K562 (cell line): Measurements from ENCODE around the gene EXOC3L1. TPM values are rescaled to one million over a fixed set of nuclear protein-coding genes. Genes with fewer than 3 reads are reported as not detected.

Experiments used
- ATAC-seq: fragments of 200-7000 bp; cut with Tn5 transposase; 3 replicates; pipeline ENCODE4 v1.9.1; 2020; ENCODE audit warnings: moderate library complexity
- BruUV-seq: library from RNA; stranded (reverse); fragments of 400-500 nt; replicated peaks from 2 replicates; lab custom pipeline; 2021; lab: Mats Ljungman, UMichigan
- CTCF ChIA-PET: fragments of 300-600 bp; formaldehyde crosslinking; extraction: SDS; loops from one replicate; lab custom pipeline; 2021; ENCODE audit warnings: low intra/inter-chr PET ratio; lab: Yijun Ruan, JAX
- POLR2A ChIA-PET: fragments of 300-600, 350-650 bp; sonication (Branson Sonifier 250); formaldehyde crosslinking; extraction: SDS; loops from one replicate; lab custom pipeline; 2021; ENCODE audit warnings: antibody characterized with exemption, inconsistent platforms; lab: Yijun Ruan, JAX
- DNase-seq, 4 experiments: peaks; one replicate each; pipeline versions ENCODE4 v3.0.0 to v3.0.0-alpha.2; 2011 to 2018; ENCODE audit warnings: low spot score in 3 of 4, mixed read lengths in 3 of 4; ENCODE audit errors: extremely low read depth in 1 of 4
- FAIRE-seq: peaks from 2 replicates; lab custom pipeline; 2011; peaks lifted over from hg19 to GRCh38; lab: Jason Lieb, UNC
- H2AFZ ChIP-seq: 2 replicates; pipeline ENCODE4 v1.6.0; 2011; ENCODE audit warnings: low read depth, low read length, control low read depth, inconsistent platforms
- H3K27ac ChIP-seq: fragments of 200-600 bp; 3 replicates; pipeline ENCODE4 v1.8.0; 2011; ENCODE audit warnings: low read depth, mild to moderate bottlenecking, control low read depth, inconsistent platforms, low read length, moderate library complexity, mixed read lengths; ENCODE audit errors: extremely low read depth
- H3K27me3 ChIP-seq, 2 experiments: fragments of 300-600 bp in 1 of 2; 2 replicates in 1 of 2; 3 replicates in 1 of 2; pipeline versions ENCODE4 v1.6.0 to v1.8.0; 2011; ENCODE audit warnings: inconsistent platforms in 2 of 2, low read length in 2 of 2, mild to moderate bottlenecking in 1 of 2, mixed read lengths in 1 of 2, moderate library complexity in 1 of 2; ENCODE audit not compliant: control insufficient read depth in 2 of 2, insufficient read depth in 2 of 2
- H3K36me3 ChIP-seq: fragments of 300-600 bp; 3 replicates; pipeline ENCODE4 v1.8.0; 2011; ENCODE audit warnings: mild to moderate bottlenecking, low read length, inconsistent platforms; ENCODE audit not compliant: control insufficient read depth, insufficient read depth
- H3K4me1 ChIP-seq, 2 experiments: fragments of 200-600 bp in 1 of 2; replicated peaks in 1 of 2; 2 replicates in 1 of 2; 3 replicates in 1 of 2; pipeline versions ENCODE4 v1.5.1 to v1.8.0; 2011; ENCODE audit warnings: inconsistent platforms in 2 of 2, low read length in 2 of 2, mild to moderate bottlenecking in 1 of 2, mixed read lengths in 1 of 2, moderate library complexity in 1 of 2; ENCODE audit not compliant: control insufficient read depth in 2 of 2, insufficient read depth in 2 of 2
- H3K4me2 ChIP-seq: 2 replicates; pipeline ENCODE4 v1.6.1; 2011; ENCODE audit warnings: low read length, control low read depth, inconsistent platforms, mixed read lengths; ENCODE audit not compliant: insufficient read depth
- H3K4me3 ChIP-seq: fragments of 200-600 bp; sonication (generic), shearing (Covaris generic); 2 replicates; pipeline ENCODE4 v1.5.1; 2016; ENCODE audit warnings: control low read depth, inconsistent platforms
- H3K79me2 ChIP-seq: fragments of 200-600 bp; 3 replicates; pipeline ENCODE4 v1.8.0; 2011; ENCODE audit warnings: low read length, inconsistent platforms; ENCODE audit not compliant: control insufficient read depth, insufficient read depth
- H3K9ac ChIP-seq, 2 experiments: 2 replicates each; pipeline versions ENCODE4 v1.6.0 to v1.6.1; 2011; ENCODE audit warnings: low read depth in 2 of 2, low read length in 2 of 2, control low read depth in 1 of 2, inconsistent platforms in 1 of 2, mild to moderate bottlenecking in 1 of 2, mixed read lengths in 1 of 2; ENCODE audit not compliant: insufficient read depth in 1 of 2
- H3K9me1 ChIP-seq: one replicate; pipeline ENCODE4 v1.6.0; 2011; ENCODE audit warnings: inconsistent platforms, mild to moderate bottlenecking, low read length, moderate library complexity; ENCODE audit not compliant: control insufficient read depth, insufficient read depth
- H3K9me3 ChIP-seq: replicated peaks from 2 replicates; pipeline ENCODE4 v1.5.1; 2011; ENCODE audit warnings: low read depth, low read length, inconsistent platforms; ENCODE audit not compliant: control insufficient read depth, insufficient read depth
- H4K20me1 ChIP-seq: replicated peaks from 2 replicates; pipeline ENCODE4 v1.6.1; 2011; ENCODE audit warnings: low read length, inconsistent platforms, mixed read lengths; ENCODE audit not compliant: control insufficient read depth, insufficient read depth
- CTCF ChIP-seq, 3 experiments: IDR thresholded peaks in 2 of 3; conservative IDR thresholded peaks in 1 of 3; 2 replicates each; pipeline ENCODE4 v1.5.1; 2011 to 2012; ENCODE audit warnings: low read length in 3 of 3, mild to moderate bottlenecking in 3 of 3, control low read depth in 2 of 3, improper control_type of control experiment in 1 of 3, inconsistent platforms in 1 of 3, low read depth in 1 of 3, mixed read lengths in 1 of 3, moderate library complexity in 1 of 3; ENCODE audit not compliant: insufficient read depth in 2 of 3
- CXXC5 ChIP-seq: fragments of 250-450 bp; sonication (Bioruptor Pico); IDR thresholded peaks from 2 replicates; pipeline ENCODE4 v1.8.0; 2022; ENCODE audit warnings: inconsistent platforms, mild to moderate bottlenecking, moderate library complexity
- ELF1 ChIP-seq: fragments of 200-800 bp; sonication (Bioruptor generic); IDR thresholded peaks from 2 replicates; pipeline ENCODE4 v1.6.1; 2016; ENCODE audit warnings: missing genetic modification characterization, missing compliant biosample characterization
- KAT8 ChIP-seq: fragments of 450-650 bp; IDR thresholded peaks from 2 replicates; pipeline ENCODE4 v1.6.1; 2016; ENCODE audit warnings: low read depth, mild to moderate bottlenecking
- NFYB ChIP-seq: IDR thresholded peaks from 2 replicates; pipeline ENCODE4 v1.6.1; 2011; ENCODE audit warnings: mild to moderate bottlenecking, moderate library complexity; ENCODE audit not compliant: insufficient read length; ENCODE audit errors: extremely low read depth
- OTX1 ChIP-seq: fragments of 450-650 bp; formaldehyde crosslinking; IDR thresholded peaks from 2 replicates; pipeline ENCODE4 v1.4.0; 2022; ENCODE audit warnings: mild to moderate bottlenecking
- PHB2 ChIP-seq: fragments of 450-650 bp; IDR thresholded peaks from 2 replicates; pipeline ENCODE4 v1.6.1; 2017; ENCODE audit warnings: low read depth
- PHF20 ChIP-seq: fragments of 450-650 bp; IDR thresholded peaks from 2 replicates; pipeline ENCODE4 v1.6.1; 2018; ENCODE audit not compliant: partially characterized antibody
- POLR2A ChIP-seq: fragments of 450-650 bp; conservative IDR thresholded peaks from 2 replicates; pipeline ENCODE4 v1.6.1; 2016
- POLR2B ChIP-seq: fragments of 450-650 bp; IDR thresholded peaks from 2 replicates; pipeline ENCODE4 v1.6.1; 2018; ENCODE audit warnings: low read depth; ENCODE audit not compliant: partially characterized antibody
- PREB ChIP-seq: sonication (generic); formaldehyde crosslinking; IDR thresholded peaks from 2 replicates; pipeline ENCODE4 v1.8.1; 2023; ENCODE audit warnings: mild to moderate bottlenecking, missing genetic modification reagents
- SMAD3 ChIP-seq: fragments of 450-650 bp; formaldehyde crosslinking; conservative IDR thresholded peaks from 2 replicates; pipeline ENCODE4 v1.4.0; 2020; ENCODE audit warnings: mild to moderate bottlenecking
- THRB ChIP-seq: fragments of 450-650 bp; formaldehyde crosslinking; conservative IDR thresholded peaks from 2 replicates; pipeline ENCODE4 v1.4.0; 2022; ENCODE audit warnings: mild to moderate bottlenecking, missing genetic modification characterization
- ZBTB43 ChIP-seq: sonication (generic); formaldehyde crosslinking; IDR thresholded peaks from 2 replicates; pipeline ENCODE4 v1.8.0; 2023; ENCODE audit warnings: mild to moderate bottlenecking, missing genetic modification reagents
- ZNF449 ChIP-seq: fragments of 250-450 bp; sonication (Bioruptor Pico); IDR thresholded peaks from 2 replicates; pipeline ENCODE4 v1.8.0; 2022; ENCODE audit warnings: moderate library complexity, mild to moderate bottlenecking, inconsistent platforms
- ZNF507 ChIP-seq: conservative IDR thresholded peaks from 2 replicates; pipeline ENCODE4 v1.6.1; 2017; ENCODE audit warnings: missing genetic modification characterization, missing compliant biosample characterization
- WGBS: fragments of 100-300 bp; shearing (Covaris generic); methylation state at CpG from one replicate; pipeline ENCODE4 v1.1.6; 2016; ENCODE audit warnings: low coverage, mixed read lengths; ENCODE audit not compliant: insufficient coverage; ENCODE audit errors: missing lambda C conversion rate; 5-methylcytosine and 5-hydroxymethylcytosine counted together
- in situ Hi-C: fragments of 300-500 bp; cut with MboI; formaldehyde crosslinking; loops from 4 replicates; pipeline ENCODE4 v1.15.0; 2018; ENCODE audit warnings: inconsistent platforms, mixed read lengths
- intact Hi-C: fragments of 100-400 bp; cut with micrococcal nuclease; formaldehyde crosslinking; loops from 2 replicates; pipeline ENCODE4 v1.14.2; 2022
- polyA plus RNA-seq, 8 experiments: library from polyadenylated mRNA; depleted of rRNA in 4 of 8; stranded (reverse) in 5 of 8; unstranded in 3 of 8; fragments of >200 nt; fragmentation: Nextera tagmentation in 2 of 8; fragmentation: Illumina TruSeq in 1 of 8; extraction: Ambion mirVana in 2 of 8; extraction: Trizol in 1 of 8; gene quantifications; 2 replicates each; pipeline versions ENCODE4 v1.2.1 to v1.2.3, GENCODE V29; 2011 to 2014; ENCODE audit warnings: inconsistent platforms in 1 of 8, missing spikeins in 1 of 8
- total RNA-seq, 7 experiments: library from RNA; depleted of rRNA in 6 of 7; stranded (reverse); fragments of >200 nt in 6 of 7; fragmentation: Illumina TruSeq in 2 of 7; extraction: Trizol in 2 of 7; gene quantifications; 2 replicates each; pipeline versions ENCODE4 v1.2.1 to v1.2.3, GENCODE V29; 2011 to 2021; ENCODE audit warnings: low replicate concordance in 1 of 7

The EXOC3L1 gene
- total and polyA plus RNA-seq, 9 of the 15 experiments (the other 6 are each of a cell fraction or from before 2014, with no cell fraction given) = 0.08 TPM; not detected in 8

- BruUV-seq = no TSS peak
- Histone ChIP-seq H3K36me3 (peaks cover 8% of the 10 kb centered on the region; the same call in 2 of the 3 replicates), H3K27ac (peak overlapping the region; percentile 67), H3K79me2 (no peaks in the 10 kb centered on the region), H3K9ac (peak overlapping the region; percentile 69 to 79; a peak in 3 of 4 replicates), H3K9me1 (no peaks in the 10 kb centered on the region), H4K20me1 (no peaks in the 10 kb centered on the region), H3K4me1 (peaks cover 24 to 67% of the 10 kb centered on the region in 2 experiments; a peak in 4 of 5 replicates), H2AFZ (peak overlapping the region; percentile 82), H3K4me3 (peak overlapping the region; percentile 36), H3K27me3 (no peaks in the 10 kb centered on the region), H3K9me3 (no peaks in the 10 kb centered on the region), H3K4me2 (peak overlapping the region; percentile 92)
- peak; percentile 72 for FAIRE-seq
- peak; percentile 42 to 76 (median 55) for DNase-seq
- in situ Hi-C loops = loop anchor here (25.0 kb wide), 1 partner anchor 207 kb away; the partner anchor contains the start of gene CES3
- ChIA-PET CTCF (no interaction called here), POLR2A (interaction anchor here (0.5 to 1.2 kb wide), 5 partner anchors 9 to 340 kb away, joined by 3 to 5 read pairs (median 4); partner anchors contain the start of gene NAE1)
- intact Hi-C loops = no loop called here
- ATAC-seq = peak; percentile 70
- 10% methylated on average over 22 of the region's 24 CpGs for WGBS
- TF ChIP-seq CXXC5 (CRISPR knock-in tag) = no peak
- TF ChIP-seq PHB2 = no peak
- TF ChIP-seq ZNF449 (CRISPR knock-in tag) = no peak
- no peak for TF ChIP-seq NFYB
- TF ChIP-seq CTCF (IDR thresholded peaks at IDR 0.05 in 2 of 3, conservative IDR thresholded peaks at IDR 0.05 in 1 of 3; ENCODE audit: insufficient read depth in 2 of 3, low read depth in 1 of 3, low read length in 3 of 3) = peak; percentile 65 to 82 (median 73)
- no peak for TF ChIP-seq ZBTB43
- TF ChIP-seq THRB = no peak
- no peak for TF ChIP-seq OTX1 (CRISPR knock-in tag)
- no peak for TF ChIP-seq POLR2B
- no peak for TF ChIP-seq ELF1 (tag)
- no peak for TF ChIP-seq POLR2A
- TF ChIP-seq PHF20 = no peak
- TF ChIP-seq KAT8 = no peak
- no peak for TF ChIP-seq PREB (CRISPR knock-in tag)
- TF ChIP-seq SMAD3 (CRISPR knock-in tag) = no peak
- TF ChIP-seq ZNF507 = no peak
Measured at GRCh38 chr16:67169642-67170167, 20.2 kb downstream of the EXOC3L1 start.
